GM19023 (cell line): ENCODE results near the gene MCM6.
"Not testable (repeated sequence)": the region's sequence is repeated elsewhere in the genome, so short reads cannot be mapped to it uniquely, and the experiment has no call there.

ENCODE experiments used
- ATAC-seq: cut with Tn5 transposase; IDR thresholded peaks from one replicate; pipeline ENCODE4 v1.9.1; 2021; ENCODE audit warnings: mild to moderate bottlenecking, moderate library complexity; ENCODE audit not compliant: unreplicated experiment

The MCM6 gene

GRCh38 chr2:135876066-135876711 is at the start of gene MCM6:
TSS of gene MCM6 (minus strand) at chr2:135876443. CDS start at chr2:135876365, 78 bp downstream.
- peak; percentile 93 for ATAC-seq

DNA sequence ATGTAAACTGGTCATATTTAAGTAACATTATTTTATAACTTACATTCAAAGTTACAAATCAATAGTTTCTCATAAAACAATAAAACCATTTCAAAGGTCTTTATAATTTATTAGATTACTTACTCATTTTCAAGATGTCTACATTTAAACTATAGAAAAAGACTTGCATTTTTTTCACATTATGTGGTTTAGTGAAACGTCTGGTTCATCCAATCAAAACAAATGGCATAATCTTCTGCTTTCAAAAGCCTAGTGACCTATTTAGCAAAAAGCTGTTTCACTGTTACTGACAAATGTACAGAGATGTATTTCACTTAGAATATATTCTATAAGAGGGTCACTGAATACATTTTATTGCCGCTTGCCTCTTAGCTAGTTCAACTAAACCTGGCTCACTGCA is 49.3 kb upstream of the MCM6 start:
- no peak for ATAC-seq

DNA sequence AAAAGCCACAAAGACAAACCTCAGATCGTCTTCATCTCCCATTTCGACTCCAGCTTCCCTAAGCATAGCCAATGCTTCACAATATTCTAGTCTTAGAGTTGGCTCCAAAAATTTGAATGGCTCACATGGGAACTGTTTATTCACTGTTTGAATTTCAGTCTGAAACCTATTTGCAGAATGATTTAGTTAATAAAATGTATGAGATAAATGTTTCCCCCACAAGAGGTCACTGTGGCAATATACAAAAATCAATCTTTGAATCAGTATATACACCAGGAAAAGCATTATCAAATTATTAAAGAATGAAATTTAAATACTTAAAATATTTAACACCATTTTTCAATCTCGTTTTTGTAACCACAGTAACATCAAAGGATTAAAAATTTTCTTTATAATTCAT is 40.0 kb upstream of the MCM6 start:
- ATAC-seq: no peak

GRCh38 chr2:135914485-135914884 is 38.2 kb upstream of the MCM6 start:
- no peak for ATAC-seq

- no peak for ATAC-seq
These were observed 37.6 kb upstream of the MCM6 start for GRCh38 chr2:135913727-135914365.

DNA sequence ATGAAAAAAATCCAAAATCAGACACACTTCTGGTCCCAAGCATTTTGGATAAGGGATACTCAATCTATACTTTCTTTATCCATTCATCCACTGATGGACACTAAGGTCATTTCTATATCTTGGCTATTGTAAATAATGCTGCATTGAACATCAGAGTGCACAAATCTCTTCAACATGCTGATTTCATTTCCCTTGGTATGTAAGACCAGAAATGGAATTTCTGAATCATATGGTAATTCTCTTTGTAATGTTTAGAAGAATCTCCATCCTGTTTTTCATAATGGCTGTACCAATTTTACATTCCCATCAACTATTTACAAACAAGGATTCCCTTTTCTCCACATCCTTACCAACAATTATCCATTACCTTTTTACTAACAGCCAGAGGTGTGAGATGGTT is 33.7 kb upstream of the MCM6 start:
- ATAC-seq: no peak

DNA sequence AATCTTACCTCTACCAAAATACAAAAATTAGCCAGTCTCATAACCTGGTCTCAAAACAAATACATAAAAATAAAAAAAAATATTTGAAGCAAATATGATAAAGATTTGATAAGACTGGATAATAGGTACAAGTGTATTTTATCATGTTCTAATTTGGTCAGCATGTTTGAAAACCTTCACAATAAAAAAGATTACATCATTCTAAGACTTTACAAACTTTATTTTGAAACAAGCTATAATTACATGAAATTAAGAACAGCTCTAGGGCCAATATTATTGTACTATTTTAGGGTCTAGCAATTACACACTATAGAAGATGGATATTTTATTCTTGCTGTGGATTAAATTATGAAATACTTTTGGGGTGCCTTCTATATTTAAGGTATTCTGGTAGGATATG is 29.4 kb upstream of the MCM6 start:
- no peak for ATAC-seq

- ATAC-seq: no peak
These were observed 28.2 kb upstream of the MCM6 start for GRCh38 chr2:135904341-135904989.

DNA sequence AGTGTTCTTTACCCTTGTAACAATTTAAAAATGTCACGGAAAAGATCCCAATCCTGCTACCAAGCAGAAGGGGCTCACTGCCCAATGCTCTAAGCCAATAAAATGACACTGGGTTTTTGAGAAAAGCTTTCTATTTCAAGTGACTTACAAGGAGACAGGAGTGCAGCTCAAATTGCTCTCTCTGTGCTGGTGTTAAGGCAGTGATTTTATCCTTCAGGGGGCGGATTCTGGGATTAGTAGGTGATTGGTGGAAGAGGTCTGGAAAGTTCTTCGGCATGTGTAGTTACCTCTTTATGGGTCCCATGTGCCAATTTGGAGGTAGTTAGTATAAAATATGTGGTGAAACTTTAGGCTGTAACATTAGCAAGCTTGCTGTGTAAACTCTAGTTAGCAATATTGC is 27.4 kb upstream of the MCM6 start:
- ATAC-seq: no peak

- no peak for ATAC-seq
These were observed 23.3 kb upstream of the MCM6 start for GRCh38 chr2:135899567-135899966.

GRCh38 chr2:135898234-135898786 is 22.1 kb upstream of the MCM6 start:
- ATAC-seq: no peak

DNA sequence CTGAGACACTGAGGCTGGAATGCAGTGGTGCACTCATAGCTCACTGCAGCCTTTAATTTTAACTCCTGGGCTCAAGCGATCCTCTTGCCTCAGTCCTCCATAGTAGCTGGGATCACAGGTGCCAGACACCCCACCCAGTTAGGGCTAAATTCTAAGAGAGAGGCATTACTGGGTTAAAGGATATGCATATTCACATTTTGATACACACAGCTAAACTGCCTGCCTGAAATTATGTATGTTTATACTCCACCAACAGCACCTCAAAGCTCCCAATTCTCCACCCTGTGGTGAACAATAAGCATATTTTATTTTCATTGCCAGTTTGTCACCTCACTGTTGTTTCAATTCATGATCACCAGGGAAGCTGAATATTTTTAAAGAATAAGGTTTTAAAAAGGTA is 18.7 kb upstream of the MCM6 start:
- ATAC-seq: no peak

DNA sequence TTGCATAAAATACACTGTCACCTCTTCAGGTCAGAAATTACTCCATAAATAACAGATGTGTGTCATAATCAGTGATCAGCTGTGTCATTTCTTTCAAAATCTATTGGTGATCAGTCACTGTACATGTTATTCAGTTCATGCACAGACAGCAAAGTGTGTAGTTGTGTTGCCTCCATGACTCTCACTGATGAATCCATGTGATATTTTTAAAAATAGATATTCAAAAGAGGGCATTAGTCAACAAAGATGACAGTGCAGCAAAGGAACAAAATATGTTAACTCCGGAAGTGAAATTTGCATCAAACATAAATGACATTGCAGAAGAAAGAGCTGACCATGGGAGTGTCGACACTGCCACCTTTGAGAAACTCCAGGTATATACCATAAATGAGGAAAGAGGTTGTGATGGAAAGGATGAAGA is 17.1 kb upstream of the MCM6 start:
- ATAC-seq: no peak

- no peak for ATAC-seq
These were observed 14.6 kb upstream of the MCM6 start for GRCh38 chr2:135890835-135891234.

- no peak for ATAC-seq
These were observed 13.9 kb upstream of the MCM6 start for GRCh38 chr2:135890149-135890548.

GRCh38 chr2:135888587-135888986 is 12.3 kb upstream of the MCM6 start:
- not testable (repeated sequence) for ATAC-seq

DNA sequence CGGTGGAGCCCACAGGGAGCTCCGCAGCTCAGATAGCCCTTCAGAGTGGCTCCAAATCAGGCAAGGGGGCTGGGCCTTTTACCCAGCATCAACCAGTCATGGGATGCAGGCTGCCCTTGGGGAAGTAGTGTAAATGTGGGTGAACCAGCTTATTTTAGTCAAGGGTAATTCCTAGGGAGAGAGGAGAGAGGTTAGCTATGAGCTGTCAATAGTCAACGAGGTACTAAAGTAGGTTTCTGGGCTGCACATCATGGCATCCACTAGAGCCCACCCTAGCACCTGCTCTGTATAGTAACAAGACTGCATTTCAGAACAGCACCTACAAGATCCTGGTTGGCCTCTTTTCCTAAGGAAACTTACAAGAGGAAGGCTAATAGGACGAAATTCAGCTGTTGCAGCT is 9.5 kb upstream of the MCM6 start:
- ATAC-seq: no peak

DNA sequence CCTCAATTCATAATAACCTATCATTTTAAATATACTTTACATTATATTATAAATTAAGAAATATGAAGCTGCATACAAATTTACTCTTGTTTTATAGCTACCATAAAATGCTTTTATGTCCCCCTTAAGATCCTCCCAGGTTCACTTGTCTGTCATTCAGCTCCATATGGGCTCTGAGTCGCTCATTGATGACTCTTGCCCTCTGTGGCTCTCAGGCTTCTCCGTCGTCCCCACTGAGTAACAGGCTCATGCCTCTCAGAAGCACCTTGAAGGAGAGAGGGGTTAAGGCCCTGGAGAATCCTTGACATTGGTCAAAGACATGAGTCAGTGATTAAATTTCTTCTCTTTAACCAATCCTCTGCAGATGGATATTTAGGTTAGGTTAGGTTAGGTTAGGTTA is 6.2 kb upstream of the MCM6 start:
- no peak for ATAC-seq

DNA sequence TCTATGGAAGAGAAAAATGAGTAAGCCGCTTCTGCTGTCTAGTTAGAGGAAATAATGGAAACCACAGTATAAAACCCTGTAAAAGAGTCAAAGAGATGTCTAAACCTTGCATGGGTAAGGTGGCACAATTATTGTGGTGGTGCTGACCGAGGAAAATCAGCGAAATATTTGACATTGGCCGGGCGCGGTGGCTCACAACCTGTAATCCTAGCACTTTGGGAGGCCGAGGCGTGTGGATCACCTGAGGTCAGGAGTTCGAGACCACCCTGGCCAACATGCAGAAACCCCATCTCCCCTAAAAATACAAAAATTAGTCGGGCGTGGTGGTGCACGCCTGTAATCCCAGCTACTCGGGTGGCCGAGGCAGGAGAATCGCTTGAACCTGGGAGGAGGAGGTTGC is 527 bp upstream of the MCM6 start:
- not testable (repeated sequence) for ATAC-seq

GRCh38 chr2:135875491-135876065 is 665 bp downstream of the MCM6 start:
- peak; percentile 64 for ATAC-seq

DNA sequence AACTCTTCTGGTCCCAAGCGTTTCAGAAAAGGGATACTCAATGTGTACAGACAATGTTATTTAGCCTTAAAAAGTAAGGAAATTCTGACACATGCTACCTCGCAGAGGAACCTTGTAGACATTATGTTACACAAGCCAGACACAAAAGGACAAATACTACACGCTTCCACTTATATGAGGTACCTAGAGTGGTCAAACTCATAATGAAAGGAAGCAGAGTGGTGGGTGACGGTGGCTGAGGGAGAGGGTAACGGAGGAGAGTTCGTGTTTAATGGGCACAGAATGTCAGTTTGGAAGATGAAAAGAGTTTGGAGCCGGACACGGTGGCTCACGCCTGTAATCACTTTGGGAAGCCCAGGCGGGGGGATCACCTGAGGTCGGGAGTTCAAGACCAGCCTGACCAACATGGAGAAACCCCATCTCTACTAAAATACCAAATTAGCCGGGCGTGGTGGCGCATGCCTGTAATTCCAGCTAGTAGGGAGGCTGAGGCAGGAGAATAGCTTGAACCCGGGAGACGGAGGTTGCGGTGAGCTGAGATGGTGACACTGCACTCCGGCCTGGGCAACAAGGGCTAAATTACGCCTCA is 1.4 kb downstream of the MCM6 start:
- no peak for ATAC-seq
